ENCODE measurements around the gene LRRC8C. TPM values are rescaled to one million over a fixed set of nuclear protein-coding genes. Genes with fewer than 3 reads are reported as not detected.

Gene LRRC8C
- total RNA-seq, 1 donor from 2014 or later, result 6.3 TPM

DNA sequence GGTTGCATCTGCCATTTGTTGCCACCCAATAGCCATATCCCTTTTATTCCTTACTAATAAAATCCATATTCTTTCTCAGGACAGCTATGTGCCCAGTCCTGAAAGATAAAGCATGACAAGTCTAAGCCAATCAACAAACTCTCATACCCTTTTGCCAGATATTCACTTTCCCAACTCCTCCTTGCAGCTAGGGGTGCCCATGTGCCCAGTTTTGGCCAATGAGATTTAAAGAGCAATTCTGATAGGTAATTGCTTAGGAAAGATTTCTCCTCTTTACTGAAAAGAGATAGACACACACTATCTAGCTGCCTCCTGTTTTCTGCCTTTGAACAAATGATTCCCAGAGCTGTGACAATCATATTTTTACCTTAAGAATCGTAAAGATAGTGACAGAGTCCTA, 132.9 kb downstream of the LRRC8C start:
- H3K4me1 ChIP-seq (ENCODE audit: control insufficient read depth in 3 of 3, insufficient read depth in 3 of 3, low read length in 3 of 3), result peaks cover 14 to 16% (median 15%) of the 10 kb centered on the region in 3 donors
- no peaks in the 10 kb centered on the region for H3K9me3 ChIP-seq (ENCODE audit: control insufficient read depth in 3 of 3, low read length in 3 of 3)
- no peaks in the 10 kb centered on the region for H3K36me3 ChIP-seq (ENCODE audit: control insufficient read depth in 3 of 3, insufficient read depth in 3 of 3, low read length in 3 of 3)
- H3K9ac ChIP-seq (ENCODE audit: low read depth in 1 of 3, low read length in 3 of 3), result no peak overlapping the region
- H3K27me3 ChIP-seq (ENCODE audit: control insufficient read depth in 3 of 3, insufficient read depth in 3 of 3, low read length in 3 of 3), result no peaks in the 10 kb centered on the region
- no peak overlapping the region for H3K27ac ChIP-seq (ENCODE audit: low read depth, low read length)
- H3K4me3 ChIP-seq (ENCODE audit: low read length in 3 of 3), result no peak overlapping the region

DNA sequence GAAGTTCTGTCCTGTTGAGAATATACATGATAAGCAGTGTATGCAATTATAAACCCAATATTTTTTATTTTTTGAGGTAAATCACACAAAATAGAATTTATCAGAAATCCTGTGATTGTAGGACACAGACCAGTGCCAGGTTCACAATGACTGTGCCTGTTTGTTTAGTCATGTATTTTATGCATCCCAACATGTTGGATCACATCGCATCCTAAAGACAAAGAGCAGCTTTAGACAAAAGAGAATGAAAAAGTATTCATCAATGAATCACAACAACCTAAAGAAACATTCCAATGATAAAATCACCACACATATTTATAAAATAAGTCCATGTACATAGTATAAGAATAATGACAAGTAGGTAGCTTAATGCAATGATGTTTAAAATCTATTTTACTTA, 134.7 kb downstream of the LRRC8C start:
- Histone ChIP-seq H3K36me3 (ENCODE audit: control insufficient read depth in 3 of 3, insufficient read depth in 3 of 3, low read length in 3 of 3) (no peaks in the 10 kb centered on the region), H3K27ac (ENCODE audit: low read depth, low read length) (no peak overlapping the region), H3K4me1 (ENCODE audit: control insufficient read depth in 3 of 3, insufficient read depth in 3 of 3, low read length in 3 of 3) (peaks cover 6 to 10% (median 6%) of the 10 kb centered on the region in 3 donors), H3K9me3 (ENCODE audit: control insufficient read depth in 3 of 3, low read length in 3 of 3) (no peaks in the 10 kb centered on the region), H3K4me3 (ENCODE audit: low read length in 3 of 3) (no peak overlapping the region), H3K27me3 (ENCODE audit: control insufficient read depth in 3 of 3, insufficient read depth in 3 of 3, low read length in 3 of 3) (no peaks in the 10 kb centered on the region), H3K9ac (ENCODE audit: low read depth in 1 of 3, low read length in 3 of 3) (no peak overlapping the region)

Small RNAs within 50 kb of the gene (small RNA-seq; reads per million reads assigned to genes)
- gene AC093423.1, result not detected

Other genes with a start within 250 kb of the LRRC8C start
- 3.7 TPM for gene LRRC8B, start 108.3 kb upstream of the LRRC8C start, total RNA-seq
- 4.7 TPM for gene LRRC8D, start 187.9 kb downstream of the LRRC8C start, total RNA-seq

All from skeletal muscle tissue (tissue), 5 donors.